RWPE1 (cell line): ENCODE measurements around the gene CCT7.
A peak's percentile ranks its signal among the peaks of the same experiment; 100 is the strongest.

Source experiments
- CTCF ChIA-PET: fragments of 350-600 bp; sonication (Branson Sonifier 250); formaldehyde crosslinking; extraction: SDS; loops from one replicate; lab custom pipeline; 2021; lab: Yijun Ruan, JAX
- POLR2A ChIA-PET: fragments of 400-600 bp; formaldehyde crosslinking; extraction: SDS; loops from one replicate; lab custom pipeline; 2020; ENCODE audit warnings: antibody characterized with exemption; ENCODE audit not compliant: low non-redundant PET; lab: Yijun Ruan, JAX
- DNase-seq: peaks from one replicate; pipeline ENCODE4 v3.0.0; 2012; ENCODE audit warnings: low spot score
- H3K27ac ChIP-seq: fragments of 450-650 bp; 2 replicates; pipeline ENCODE4 v1.5.1; 2017
- CTCF ChIP-seq: fragments of 450-650 bp; conservative IDR thresholded peaks from 2 replicates; pipeline ENCODE4 v1.5.1; 2017; ENCODE audit warnings: low read depth, mild to moderate bottlenecking

The CCT7 gene

GRCh38 chr2:73243884-73244570, 9.9 kb downstream of the CCT7 start:
- CTCF ChIA-PET = interaction anchor here (0.7 to 1.2 kb wide), 3 partner anchors 22 to 47 kb away, joined by 3 read pairs; no protein-coding TSS in a partner anchor
- no peak for TF ChIP-seq CTCF
- POLR2A ChIA-PET = interaction anchor here (1.8 kb wide), 1 partner anchor 10 kb away, joined by 12 read pairs; the partner anchor contains the start of genes CCT7 and PRADC1
- peak; percentile 81 for DNase-seq
- peak overlapping the region; percentile 68 for H3K27ac ChIP-seq

GRCh38 chr2:73244580-73244979, 10.5 kb downstream of the CCT7 start:
- ChIA-PET POLR2A (interaction anchor here (1.8 kb wide), 1 partner anchor 11 kb away, joined by 12 read pairs; the partner anchor contains the start of genes CCT7 and PRADC1), CTCF (interaction anchor here (0.7 to 1.2 kb wide), 3 partner anchors 22 to 47 kb away, joined by 3 read pairs; no protein-coding TSS in a partner anchor)
- TF ChIP-seq CTCF = no peak
- no peak for DNase-seq
- H3K27ac ChIP-seq = peak overlapping the region; percentile 68

GRCh38 chr2:73246850-73247249, 12.7 kb downstream of the CCT7 start:
- ChIA-PET POLR2A (no interaction called here), CTCF (interaction anchor here (0.6 to 1.5 kb wide), 2 partner anchors 11 to 28 kb away, joined by 3 to 4 read pairs; no protein-coding TSS in a partner anchor)
- no peak for TF ChIP-seq CTCF

GRCh38 chr2:73249636-73250035, 15.5 kb downstream of the CCT7 start:
- CTCF ChIA-PET = interaction anchor here (1.0 kb wide), 1 partner anchor 11 kb away, joined by 3 read pairs; no protein-coding TSS in a partner anchor
- POLR2A ChIA-PET = no interaction called here
- no peak for TF ChIP-seq CTCF
- DNase-seq = no peak
- H3K27ac ChIP-seq = no peak overlapping the region

More at GRCh38 chr2:73246850-73247249, 12.7 kb downstream of the CCT7 start:
- no peak for DNase-seq
- no peak overlapping the region for H3K27ac ChIP-seq

GRCh38 chr2:73250872-73251846, 17.1 kb downstream of the CCT7 start:
- TF ChIP-seq CTCF = no peak
- ChIA-PET CTCF (interaction anchor here (1.0 kb wide), 1 partner anchor 9 kb away, joined by 3 read pairs; no protein-coding TSS in a partner anchor), POLR2A (no interaction called here)
- no peak overlapping the region for H3K27ac ChIP-seq
- no peak for DNase-seq
